Measurements from ENCODE around the gene STOML1. TPM values are rescaled to one million over a fixed set of nuclear protein-coding genes. Genes with fewer than 3 reads are reported as not detected.

The STOML1 gene
- polyA plus RNA-seq, 1 donor (not counting 4 experiments of a cell fraction or from before 2014, with no cell fraction given) = 7.0 TPM

- Histone ChIP-seq H3K27me3 (ENCODE audit: control insufficient read depth, extremely low read depth, insufficient read depth, low read length) (no peaks in the 10 kb centered on the region), H3K9ac (ENCODE audit: control insufficient read depth, extremely low read depth, insufficient read depth, low read length) (no peak overlapping the region), H4K20me1 (ENCODE audit: control insufficient read depth, extremely low read depth, insufficient read depth, low read length) (no peaks in the 10 kb centered on the region), H2AFZ (ENCODE audit: control insufficient read depth, low read length) (peak overlapping the region; percentile 89), H3K79me2 (ENCODE audit: control insufficient read depth, insufficient read depth, low read length) (peaks cover 29% of the 10 kb centered on the region), H3K9me1 (ENCODE audit: control insufficient read depth, extremely low read depth, insufficient read depth, low read length) (no peaks in the 10 kb centered on the region), H3K4me2 (ENCODE audit: control insufficient read depth, extremely low read depth, insufficient read depth, low read depth, low read length) (peak overlapping the region; percentile 96), H3K4me3 (ENCODE audit: control insufficient read depth in 2 of 3, extremely low read depth in 1 of 3, insufficient read depth in 2 of 3, low read depth in 1 of 3, low read length in 3 of 3) (peak overlapping the region in 1 of 3 experiments; percentile 47), H3K36me3 (ENCODE audit: control insufficient read depth in 2 of 2, extremely low read depth in 1 of 2, insufficient read depth in 2 of 2, low read length in 2 of 2) (no peaks in the 10 kb centered on the region), H3K27ac (ENCODE audit: control insufficient read depth, insufficient read depth, low read length) (peak overlapping the region; percentile 22), H3K9me3 (ENCODE audit: control insufficient read depth, low read depth, low read length) (no peaks in the 10 kb centered on the region), H3K4me1 (ENCODE audit: control insufficient read depth, extremely low read depth, insufficient read depth, low read length) (peaks cover 58% of the 10 kb centered on the region)
- dilution Hi-C loops (cut with MboI; ENCODE audit: extremely low pct_ligation_motif_present, low sequenced_read_pairs) = no loop called here
- FAIRE-seq (no peak), DNase-seq (ENCODE audit: low read depth, low spot score) (no peak)
- no peak for TF ChIP-seq CTCF (optimal IDR thresholded peaks at IDR 0.05 in 1 of 3, IDR thresholded peaks at IDR 0.05 in 1 of 3, conservative IDR thresholded peaks at IDR 0.05 in 1 of 3; ENCODE audit: extremely low read depth in 1 of 3, insufficient read depth in 2 of 3, low read length in 3 of 3)
- no peak for TF ChIP-seq EZH2 (IDR thresholded peaks at IDR 0.05; ENCODE audit: low read length)
Observed at GRCh38 chr15:73992594-73992898, 451 bp upstream of the STOML1 start.

- Histone ChIP-seq H3K4me3 (ENCODE audit: control insufficient read depth in 2 of 3, extremely low read depth in 1 of 3, insufficient read depth in 2 of 3, low read depth in 1 of 3, low read length in 3 of 3) (peak overlapping the region; percentile 66 to 77 (median 73)), H3K4me1 (ENCODE audit: control insufficient read depth, extremely low read depth, insufficient read depth, low read length) (peaks cover 61% of the 10 kb centered on the region), H3K36me3 (ENCODE audit: control insufficient read depth in 2 of 2, extremely low read depth in 1 of 2, insufficient read depth in 2 of 2, low read length in 2 of 2) (no peaks in the 10 kb centered on the region), H3K9ac (ENCODE audit: control insufficient read depth, extremely low read depth, insufficient read depth, low read length) (peak overlapping the region; percentile 69), H3K27ac (ENCODE audit: control insufficient read depth, insufficient read depth, low read length) (peak overlapping the region; percentile 64), H2AFZ (ENCODE audit: control insufficient read depth, low read length) (no peak overlapping the region), H3K79me2 (ENCODE audit: control insufficient read depth, insufficient read depth, low read length) (peaks cover 17% of the 10 kb centered on the region), H3K27me3 (ENCODE audit: control insufficient read depth, extremely low read depth, insufficient read depth, low read length) (no peaks in the 10 kb centered on the region), H4K20me1 (ENCODE audit: control insufficient read depth, extremely low read depth, insufficient read depth, low read length) (no peaks in the 10 kb centered on the region), H3K9me1 (ENCODE audit: control insufficient read depth, extremely low read depth, insufficient read depth, low read length) (no peaks in the 10 kb centered on the region), H3K9me3 (ENCODE audit: control insufficient read depth, low read depth, low read length) (no peaks in the 10 kb centered on the region), H3K4me2 (ENCODE audit: control insufficient read depth, extremely low read depth, insufficient read depth, low read depth, low read length) (peak overlapping the region; percentile 96)
- no peak for DNase-seq (ENCODE audit: low read depth, low spot score)
- dilution Hi-C loops (cut with MboI; ENCODE audit: extremely low pct_ligation_motif_present, low sequenced_read_pairs) = no loop called here
- TF ChIP-seq CTCF (optimal IDR thresholded peaks at IDR 0.05 in 1 of 3, IDR thresholded peaks at IDR 0.05 in 1 of 3, conservative IDR thresholded peaks at IDR 0.05 in 1 of 3; ENCODE audit: extremely low read depth in 1 of 3, insufficient read depth in 2 of 3, low read length in 3 of 3) = no peak
- TF ChIP-seq EZH2 (IDR thresholded peaks at IDR 0.05; ENCODE audit: low read length) = no peak
- no peak for FAIRE-seq
Observed at GRCh38 chr15:73991260-73991659, 835 bp downstream of the STOML1 start.
